Gastroesophageal sphincter (tissue), 4 donors: Measurements from ENCODE around the gene GRN. TPM values are rescaled to one million over a fixed set of nuclear protein-coding genes. Genes with fewer than 3 reads are reported as not detected.
A peak's percentile ranks its signal among the peaks of the same experiment; 100 is the strongest.

Source experiments
- ATAC-seq: fragments of 150-250 bp; one replicate; pipeline ENCODE4 v1.9.1; 2016; ENCODE audit warnings: mild to moderate bottlenecking, moderate library complexity
- H3K27ac ChIP-seq, 4 donors: fragments of 200-600 bp; sonication (generic) in 3 of 4; 1 replicate in 3 of 4; 2 replicates in 1 of 4; pipeline ENCODE4 v1.5.1; 2016 to 2019
- H3K27me3 ChIP-seq: fragments of 200-600 bp; sonication (generic); one replicate; pipeline ENCODE4 v1.5.1; 2019
- H3K36me3 ChIP-seq, 2 donors: fragments of 200-600 bp; sonication (generic); one replicate each; pipeline ENCODE4 v1.5.1; 2019; ENCODE audit warnings: control low read depth in 1 of 2
- H3K4me1 ChIP-seq, 3 donors: fragments of 200-600 bp; sonication (generic); 1 replicate in 2 of 3; 2 replicates in 1 of 3; pipeline ENCODE4 v1.5.1; 2016 to 2019; ENCODE audit warnings: control low read depth in 2 of 3
- H3K4me3 ChIP-seq, 2 donors: fragments of 200-600 bp; sonication (generic); one replicate each; pipeline ENCODE4 v1.5.1; 2019; ENCODE audit warnings: mild to moderate bottlenecking in 1 of 2, moderate library complexity in 1 of 2
- H3K9me3 ChIP-seq, 3 donors: fragments of 200-600 bp; sonication (generic); one replicate each; pipeline ENCODE4 v1.5.1; 2017 to 2019; ENCODE audit warnings: control low read depth in 2 of 3
- EP300 ChIP-seq: sonication (generic); formaldehyde crosslinking; IDR thresholded peaks from one replicate; pipeline ENCODE4 v1.6.1; 2017; ENCODE audit warnings: antibody characterized with exemption, mild to moderate bottlenecking
- POLR2A ChIP-seq, 2 donors: fragments of 450-650 bp; IDR thresholded peaks; one replicate each; pipeline ENCODE4 v1.6.1; 2017; ENCODE audit warnings: antibody characterized with exemption in 2 of 2, mild to moderate bottlenecking in 2 of 2, moderate library complexity in 1 of 2
- POLR2AphosphoS5 ChIP-seq: sonication (generic); formaldehyde crosslinking; IDR thresholded peaks from one replicate; pipeline ENCODE4 v1.6.1; 2017; ENCODE audit warnings: antibody characterized with exemption
- WGBS, 2 donors: methylation state at CpG; one replicate each; pipeline ENCODE4 v1.1.5; 2018; ENCODE audit warnings: low coverage in 1 of 2; 5-methylcytosine and 5-hydroxymethylcytosine counted together
- total RNA-seq, 4 donors: library from RNA; depleted of rRNA; stranded (reverse); fragments of >200 nt; gene quantifications; one replicate each; pipeline ENCODE4 v1.1.0, GENCODE V29; 2016
- TF ChIP-seq, protein P1 (sequence below), 4 experiments: fragments of 200-600 bp in 2 of 4; fragments of 450-650 bp in 2 of 4; sonication (generic) in 1 of 4; IDR thresholded peaks; one replicate each; pipeline ENCODE4 v1.5.1; 2017 to 2019; ENCODE audit warnings: antibody characterized with exemption in 4 of 4, mild to moderate bottlenecking in 2 of 4, moderate library complexity in 2 of 4

Gene GRN
- total RNA-seq, 4 donors from 2014 or later: 108 to 237 (median 182) TPM

DNA sequence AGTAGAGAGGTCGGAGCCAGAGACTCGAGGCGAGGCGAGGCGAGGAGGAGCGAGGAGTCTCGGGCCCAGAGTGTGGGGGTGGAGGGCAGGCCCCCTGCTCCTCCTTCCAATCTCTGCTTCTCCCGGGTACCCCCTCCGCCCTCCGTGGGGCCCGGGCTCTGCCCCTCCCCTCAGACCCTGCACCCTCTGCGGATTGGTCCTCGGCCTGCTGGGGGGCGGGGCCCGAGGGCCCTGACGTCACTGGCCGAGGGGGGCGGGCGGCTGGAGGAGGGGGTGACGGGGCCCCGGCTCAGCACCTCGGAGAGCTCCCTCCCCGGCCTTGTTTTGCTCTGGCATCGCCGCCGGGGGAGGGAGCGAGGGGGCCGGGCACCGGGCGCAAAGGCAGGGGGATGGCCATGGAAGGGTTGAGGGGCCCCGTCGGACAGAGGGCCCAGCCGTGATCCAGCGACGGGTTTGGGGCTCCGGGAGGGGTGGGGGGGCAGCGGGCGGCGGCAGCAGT lies 36.7 kb upstream of the GRN start, which contains the start of gene RUNDC3A:
RUNDC3A (plus strand) TSS at position 282 of the 499 bp plus-strand sequence. CDS start 232 bp downstream, outside the sequence.
- H3K9me3 ChIP-seq: no peaks in the 10 kb centered on the region
- peak within 1 kb of the TSS in 3 of 4 donors; percentile 70 to 75 (median 72) for H3K27ac ChIP-seq
- TF ChIP-seq, protein P1, sequence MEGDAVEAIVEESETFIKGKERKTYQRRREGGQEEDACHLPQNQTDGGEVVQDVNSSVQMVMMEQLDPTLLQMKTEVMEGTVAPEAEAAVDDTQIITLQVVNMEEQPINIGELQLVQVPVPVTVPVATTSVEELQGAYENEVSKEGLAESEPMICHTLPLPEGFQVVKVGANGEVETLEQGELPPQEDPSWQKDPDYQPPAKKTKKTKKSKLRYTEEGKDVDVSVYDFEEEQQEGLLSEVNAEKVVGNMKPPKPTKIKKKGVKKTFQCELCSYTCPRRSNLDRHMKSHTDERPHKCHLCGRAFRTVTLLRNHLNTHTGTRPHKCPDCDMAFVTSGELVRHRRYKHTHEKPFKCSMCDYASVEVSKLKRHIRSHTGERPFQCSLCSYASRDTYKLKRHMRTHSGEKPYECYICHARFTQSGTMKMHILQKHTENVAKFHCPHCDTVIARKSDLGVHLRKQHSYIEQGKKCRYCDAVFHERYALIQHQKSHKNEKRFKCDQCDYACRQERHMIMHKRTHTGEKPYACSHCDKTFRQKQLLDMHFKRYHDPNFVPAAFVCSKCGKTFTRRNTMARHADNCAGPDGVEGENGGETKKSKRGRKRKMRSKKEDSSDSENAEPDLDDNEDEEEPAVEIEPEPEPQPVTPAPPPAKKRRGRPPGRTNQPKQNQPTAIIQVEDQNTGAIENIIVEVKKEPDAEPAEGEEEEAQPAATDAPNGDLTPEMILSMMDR (IDR thresholded peaks at IDR 0.05): no peak
- TF ChIP-seq POLR2A (IDR thresholded peaks at IDR 0.05): no peak
- TF ChIP-seq POLR2AphosphoS5: no peak
- no peak for TF ChIP-seq EP300
- WGBS, 2 donors: no CpG with 5 or more reads among the region's 39 CpGs
- H3K27me3 ChIP-seq: peaks cover 18% of the 10 kb centered on the region
- no peaks in the 10 kb centered on the region for H3K36me3 ChIP-seq
- H3K4me3 ChIP-seq: peak within 1 kb of the TSS; percentile 17 to 57
- H3K4me1 ChIP-seq: peaks cover 0 to 23% (median 14%) of the 10 kb centered on the region in 3 donors
- peak; percentile 93 for ATAC-seq

DNA sequence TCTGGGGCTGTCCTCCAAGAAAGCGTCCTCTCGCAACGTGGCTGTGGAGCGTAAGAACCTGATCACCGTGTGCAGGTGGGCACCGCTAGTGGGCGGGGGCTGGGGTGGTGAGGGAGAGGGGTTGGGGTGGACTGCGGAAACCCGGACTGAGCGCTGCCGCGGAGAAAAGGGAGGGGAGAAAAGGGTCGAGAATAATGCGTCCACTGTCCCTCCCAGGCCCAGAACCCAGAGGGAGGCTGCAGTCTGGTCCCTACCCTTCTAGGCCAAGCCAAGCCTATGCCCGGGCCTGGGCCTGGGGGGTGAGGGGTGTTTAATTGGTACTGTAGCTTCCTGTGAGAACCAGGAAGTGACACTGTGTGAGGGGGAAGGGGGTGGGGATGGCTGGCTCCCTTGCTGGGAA lies 36.2 kb upstream of the GRN start:
- Histone ChIP-seq H3K27me3 (peaks cover 21% of the 10 kb centered on the region), H3K36me3 (no peaks in the 10 kb centered on the region), H3K4me3 (peak overlapping the region in 1 of 2 donors; percentile 57), H3K4me1 (peaks cover 0 to 23% (median 14%) of the 10 kb centered on the region in 3 donors), H3K27ac (peak overlapping the region in 2 of 4 donors; percentile 70 to 75), H3K9me3 (no peaks in the 10 kb centered on the region)
- 0% methylated on average over 6 of the region's 15 CpGs; no CpG with 5 or more reads in 1 of the 2 donors for WGBS, 2 donors
- TF ChIP-seq, protein P1 (IDR thresholded peaks at IDR 0.05): no peak
- TF ChIP-seq POLR2AphosphoS5 (no peak), EP300 (no peak), POLR2A (IDR thresholded peaks at IDR 0.05) (no peak)
- no peak for ATAC-seq

DNA sequence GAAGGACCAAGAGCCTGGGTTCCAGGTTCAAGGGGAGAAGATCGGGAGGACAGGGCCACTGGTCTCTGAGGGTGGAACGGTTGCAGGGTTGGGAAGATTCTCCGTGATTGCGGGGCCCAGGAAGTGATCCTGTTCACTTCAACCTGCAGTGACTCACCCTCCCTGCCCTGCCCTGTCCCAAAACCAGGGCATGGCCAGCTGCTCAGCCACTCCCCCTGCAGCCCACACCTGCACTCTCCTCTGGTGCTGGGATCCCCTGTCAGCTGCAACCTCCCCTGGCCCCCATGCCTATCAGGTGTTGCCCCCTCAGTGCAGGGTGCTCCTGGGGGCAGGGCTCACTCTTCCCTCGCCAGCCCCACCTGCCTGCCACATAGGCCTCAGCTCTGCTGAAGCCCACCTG lies 35.6 kb upstream of the GRN start:
- no peak overlapping the region for H3K27ac ChIP-seq
- no peak for ATAC-seq
- 38 to 46% methylated on average over 2 to 4 of the region's 5 CpGs for WGBS, 2 donors
- no peaks in the 10 kb centered on the region for H3K36me3 ChIP-seq
- peaks cover 0 to 25% (median 14%) of the 10 kb centered on the region in 3 donors for H3K4me1 ChIP-seq
- H3K9me3 ChIP-seq: no peaks in the 10 kb centered on the region
- H3K4me3 ChIP-seq: no peak overlapping the region
- TF ChIP-seq POLR2AphosphoS5 (no peak), POLR2A (IDR thresholded peaks at IDR 0.05) (no peak), EP300 (no peak)
- TF ChIP-seq, protein P1 (IDR thresholded peaks at IDR 0.05): no peak
- peaks cover 24% of the 10 kb centered on the region for H3K27me3 ChIP-seq

DNA sequence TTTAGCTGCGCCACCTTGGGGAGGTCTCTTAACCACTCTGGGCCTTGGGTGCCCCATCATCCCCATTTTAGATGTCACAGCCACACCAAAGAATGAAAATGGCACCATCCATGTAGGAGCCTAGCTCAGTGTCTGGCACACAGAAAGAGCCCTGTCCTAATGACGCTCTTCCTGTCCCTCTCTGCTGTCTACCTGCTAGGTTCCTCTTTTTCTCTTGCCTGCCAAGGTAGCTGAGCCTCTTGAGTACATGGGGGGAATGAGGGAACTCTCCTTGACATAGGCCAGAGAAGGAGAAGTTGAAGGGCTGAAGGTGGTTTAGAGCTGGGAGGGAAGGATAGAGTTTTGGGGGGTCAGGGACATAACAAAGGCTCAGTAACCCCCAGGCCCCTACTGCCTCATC lies 34.9 kb upstream of the GRN start:
- Histone ChIP-seq H3K27ac (no peak overlapping the region), H3K36me3 (no peaks in the 10 kb centered on the region), H3K4me1 (peaks cover 0 to 32% (median 19%) of the 10 kb centered on the region in 3 donors), H3K9me3 (no peaks in the 10 kb centered on the region), H3K4me3 (no peak overlapping the region), H3K27me3 (peaks cover 31% of the 10 kb centered on the region)
- no peak for ATAC-seq
- TF ChIP-seq POLR2AphosphoS5: no peak
- TF ChIP-seq, protein P1 (IDR thresholded peaks at IDR 0.05): no peak
- no peak for TF ChIP-seq POLR2A (IDR thresholded peaks at IDR 0.05)
- no peak for TF ChIP-seq EP300
- 81% methylated on average over 2 of the region's 2 CpGs; no CpG with 5 or more reads in 1 of the 2 donors for WGBS, 2 donors
